Ammon's horn (tissue), 1 donor: ENCODE data around the gene PRXL2A.

ENCODE experiments used
- DNase-seq: peaks from one replicate; pipeline ENCODE4 v3.0.0-alpha.2; 2016; ENCODE audit warnings: low spot score

Gene PRXL2A

GRCh38 chr10:80444646-80445319 lies 36.4 kb downstream of the PRXL2A start:
- DNase-seq = peak; percentile 90

GRCh38 chr10:80447436-80448190 lies 39.3 kb downstream of the PRXL2A start:
- DNase-seq = no peak

GRCh38 chr10:80448209-80448942 lies 40.0 kb downstream of the PRXL2A start:
- DNase-seq = no peak

GRCh38 chr10:80449520-80449919 lies 41.2 kb downstream of the PRXL2A start:
- no peak for DNase-seq

- no peak for DNase-seq
These were observed 42.8 kb downstream of the PRXL2A start for GRCh38 chr10:80451132-80451531.

- no peak for DNase-seq
These were observed 43.7 kb downstream of the PRXL2A start for GRCh38 chr10:80452069-80452468.

- no peak for DNase-seq
These were observed 44.3 kb downstream of the PRXL2A start for GRCh38 chr10:80452640-80453039.

GRCh38 chr10:80453056-80453841 lies 44.9 kb downstream of the PRXL2A start:
- no peak for DNase-seq

- DNase-seq = peak; percentile 79
These were observed 45.6 kb downstream of the PRXL2A start, which contains the start of gene TSPAN14 for GRCh38 chr10:80453842-80454512. TSS of gene TSPAN14 (plus strand) at chr10:80454310. CDS start at chr10:80489234, 34,924 bp downstream.

GRCh38 chr10:80454513-80455460 lies 46.4 kb downstream of the PRXL2A start:
- DNase-seq = no peak

GRCh38 chr10:80455461-80456349 lies 47.4 kb downstream of the PRXL2A start:
- DNase-seq = no peak

- no peak for DNase-seq
These were observed 49.4 kb downstream of the PRXL2A start for GRCh38 chr10:80457554-80458262.

- no peak for DNase-seq
These were observed 49.9 kb downstream of the PRXL2A start for GRCh38 chr10:80458263-80458625.

GRCh38 chr10:80458638-80459037 lies 50.3 kb downstream of the PRXL2A start:
- DNase-seq = no peak

- no peak for DNase-seq
These were observed 50.9 kb downstream of the PRXL2A start for GRCh38 chr10:80459047-80459865.

- peak; percentile 76 for DNase-seq
These were observed 52.3 kb downstream of the PRXL2A start for GRCh38 chr10:80460399-80461207.
